GM19025 (cell line): ENCODE measurements around the gene SMAD3.

Source experiments
- ATAC-seq: cut with Tn5 transposase; IDR thresholded peaks from one replicate; pipeline ENCODE4 v1.9.1; 2021; ENCODE audit warnings: mild to moderate bottlenecking, low read depth, moderate library complexity; ENCODE audit not compliant: unreplicated experiment

The SMAD3 gene

DNA sequence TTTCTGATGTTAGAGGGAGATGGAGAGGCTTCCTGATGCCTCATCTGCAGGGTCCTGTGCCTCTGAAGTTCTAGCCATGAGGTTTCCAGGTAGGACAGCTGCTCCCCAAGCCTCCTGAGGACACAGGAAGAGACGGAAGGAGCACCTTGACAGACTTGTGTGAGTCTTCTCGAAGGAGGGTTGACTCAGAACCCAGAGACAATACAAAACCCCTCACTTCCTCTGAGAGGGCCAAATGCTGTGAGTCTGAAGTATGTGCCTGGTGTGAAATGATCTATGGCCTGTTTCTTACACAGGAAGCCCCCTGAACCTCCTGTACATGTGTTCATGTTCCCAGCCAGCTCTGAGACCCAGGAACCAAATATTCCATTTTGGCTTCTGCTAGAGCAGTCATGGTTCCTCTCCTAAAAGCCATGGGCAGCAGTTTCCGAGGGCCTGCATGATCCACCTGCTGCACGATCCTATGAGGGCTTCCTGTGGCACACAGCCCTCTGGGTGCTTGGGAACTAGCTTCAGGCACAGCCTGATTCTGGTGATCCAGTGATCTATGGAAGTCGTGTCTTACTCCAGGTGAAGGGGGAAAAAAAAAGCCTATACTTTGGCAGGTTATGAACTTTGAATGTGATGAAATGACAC, 126.9 kb downstream of the SMAD3 start:
- ATAC-seq = no peak

DNA sequence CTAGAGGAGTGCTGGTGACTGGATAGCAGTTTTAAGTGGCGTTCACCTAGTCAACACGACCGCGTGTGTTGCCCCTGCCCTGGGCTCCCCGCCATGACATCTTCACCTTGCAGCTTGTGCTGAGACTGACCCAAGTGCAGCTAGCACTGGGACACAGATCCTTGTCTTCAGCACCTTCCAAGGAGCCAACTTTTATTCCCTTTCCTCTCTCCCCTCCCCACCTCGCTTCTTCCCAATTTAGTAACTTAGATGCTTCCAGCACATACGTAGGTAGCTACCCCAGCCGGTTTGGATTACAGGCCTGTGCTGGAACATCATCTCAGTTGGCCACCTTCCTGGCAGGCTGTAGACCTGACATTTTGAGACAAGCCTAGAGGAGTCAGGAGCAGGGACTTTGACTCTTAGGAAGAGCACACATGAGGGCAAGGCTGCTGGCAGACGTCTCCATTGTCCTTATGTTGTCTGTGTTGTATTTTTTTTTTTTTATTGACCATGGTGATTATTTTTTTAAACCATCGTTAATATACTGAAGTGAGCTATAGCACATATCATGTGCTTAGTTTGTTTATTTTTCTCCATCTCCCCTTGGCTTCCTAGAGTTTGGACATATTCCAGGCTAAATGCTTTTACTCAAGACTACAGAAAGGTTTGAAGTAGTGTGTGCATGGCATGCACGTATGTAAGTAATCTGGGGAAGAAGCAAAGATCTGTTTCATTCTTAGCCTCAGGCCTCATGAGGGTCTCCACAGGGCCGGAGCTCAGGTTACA, 128.0 kb downstream of the SMAD3 start:
- no peak for ATAC-seq

DNA sequence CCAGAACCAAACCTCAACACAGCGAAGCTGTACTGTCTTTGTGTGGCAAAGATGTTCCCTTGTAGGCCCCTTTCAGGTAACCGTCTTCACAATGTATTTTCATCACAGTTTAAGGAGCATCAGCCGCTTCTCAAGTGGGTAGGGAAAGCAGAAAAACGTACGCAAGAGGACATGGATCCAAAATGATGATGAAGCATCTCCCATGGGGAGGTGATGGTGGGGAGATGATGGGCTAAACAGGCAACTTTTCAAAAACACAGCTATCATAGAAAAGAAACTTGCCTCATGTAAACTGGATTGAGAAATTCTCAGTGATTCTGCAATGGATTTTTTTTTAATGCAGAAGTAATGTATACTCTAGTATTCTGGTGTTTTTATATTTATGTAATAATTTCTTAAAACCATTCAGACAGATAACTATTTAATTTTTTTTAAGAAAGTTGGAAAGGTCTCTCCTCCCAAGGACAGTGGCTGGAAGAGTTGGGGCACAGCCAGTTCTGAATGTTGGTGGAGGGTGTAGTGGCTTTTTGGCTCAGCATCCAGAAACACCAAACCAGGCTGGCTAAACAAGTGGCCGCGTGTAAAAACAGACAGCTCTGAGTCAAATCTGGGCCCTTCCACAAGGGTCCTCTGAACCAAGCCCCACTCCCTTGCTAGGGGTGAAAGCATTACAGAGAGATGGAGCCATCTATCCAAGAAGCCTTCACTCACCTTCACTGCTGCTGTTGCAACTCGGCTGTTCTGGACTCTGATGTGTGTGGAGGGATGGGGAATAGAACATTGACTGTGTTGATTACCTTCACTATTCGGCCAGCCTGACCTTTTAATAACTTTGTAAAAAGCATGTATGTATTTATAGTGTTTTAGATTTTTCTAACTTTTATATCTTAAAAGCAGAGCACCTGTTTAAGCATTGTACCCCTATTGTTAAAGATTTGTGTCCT, 129.0 kb downstream of the SMAD3 start:
- no peak for ATAC-seq

DNA sequence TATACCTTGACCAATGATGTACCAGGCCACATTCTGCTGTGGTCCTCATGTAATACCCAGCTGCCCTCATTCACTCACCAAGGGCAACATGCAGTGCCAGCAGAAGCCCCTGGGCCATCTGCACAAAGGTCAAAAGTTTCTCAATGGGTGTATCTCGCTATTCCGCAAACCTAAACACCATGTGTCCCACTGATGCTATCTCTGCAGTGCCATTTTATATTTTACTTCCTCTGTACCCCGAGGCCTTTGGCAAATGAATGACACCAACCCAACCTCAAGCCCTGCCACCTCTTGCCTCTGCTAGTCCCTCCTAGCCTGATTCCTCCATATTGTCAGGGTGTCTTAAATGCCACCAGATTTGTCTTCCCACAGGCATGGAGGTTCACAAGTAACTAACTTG, 129.9 kb downstream of the SMAD3 start:
- no peak for ATAC-seq

DNA sequence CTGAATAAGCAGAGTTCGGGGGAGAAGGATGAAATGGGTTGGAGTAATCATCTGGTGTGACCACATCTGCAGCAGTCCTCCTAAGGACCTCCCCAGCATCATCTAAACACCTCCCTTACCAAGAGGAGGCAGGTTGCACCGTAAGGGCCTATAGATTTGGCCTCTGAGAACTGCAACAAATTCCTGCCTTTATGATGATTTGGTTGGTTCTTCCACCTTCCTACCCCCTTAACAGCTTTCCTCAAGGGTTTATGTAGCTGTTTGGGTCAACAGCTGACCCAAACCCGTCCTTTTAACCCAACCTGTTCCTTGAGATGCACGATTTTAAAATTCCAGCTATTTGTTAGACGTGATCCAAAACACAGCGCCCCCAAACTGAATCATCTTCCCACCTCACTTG, 130.8 kb downstream of the SMAD3 start:
- no peak for ATAC-seq

DNA sequence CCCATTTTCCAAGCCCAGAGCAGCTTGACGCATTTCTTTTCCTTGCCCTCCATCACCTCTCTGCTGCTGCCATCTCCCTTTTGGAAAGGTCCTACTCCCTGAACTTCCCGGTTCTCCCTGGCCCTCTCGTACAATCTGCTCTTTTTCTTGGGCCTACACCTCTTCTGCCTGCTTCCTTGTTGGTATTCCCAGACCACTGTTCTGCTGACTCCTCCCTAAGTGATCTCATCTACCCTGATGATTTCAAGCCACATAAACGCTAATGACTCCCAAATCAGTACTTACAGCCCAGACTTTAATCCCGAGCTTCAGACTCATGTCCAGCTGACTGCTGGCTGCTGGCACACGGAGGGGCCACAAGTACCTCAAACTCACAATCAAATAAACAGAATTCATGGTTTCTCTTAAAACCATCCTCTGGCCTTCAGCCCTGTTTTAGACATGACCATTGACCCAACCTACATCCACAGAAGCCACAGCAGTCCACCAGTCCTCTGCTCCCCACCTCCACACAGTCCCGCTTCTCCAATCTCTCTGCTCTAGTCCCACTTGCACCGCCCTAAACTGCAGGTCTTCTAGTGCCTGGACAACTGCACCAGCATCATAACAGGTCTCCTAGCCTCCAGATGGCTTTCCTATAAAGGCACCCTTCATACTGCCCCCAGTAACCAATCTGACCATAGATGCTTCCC, 131.4 kb downstream of the SMAD3 start:
- ATAC-seq = no peak

DNA sequence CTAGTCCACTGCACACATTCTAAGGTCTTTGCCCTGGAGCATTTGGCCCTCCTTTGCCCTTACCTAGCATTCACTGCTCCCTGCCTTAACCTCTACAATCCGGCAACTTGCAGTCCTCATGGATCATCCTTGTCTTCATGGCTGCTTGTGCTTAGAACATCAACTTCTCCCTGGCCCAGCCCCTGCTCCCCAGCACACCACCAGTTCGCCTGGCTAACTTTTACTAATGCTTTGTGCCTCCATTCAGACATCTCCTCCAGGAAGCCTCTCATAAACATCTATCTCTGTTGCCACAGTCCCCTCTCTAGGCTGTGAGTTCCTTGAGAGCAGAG, 131.9 kb downstream of the SMAD3 start:
- ATAC-seq = no peak

DNA sequence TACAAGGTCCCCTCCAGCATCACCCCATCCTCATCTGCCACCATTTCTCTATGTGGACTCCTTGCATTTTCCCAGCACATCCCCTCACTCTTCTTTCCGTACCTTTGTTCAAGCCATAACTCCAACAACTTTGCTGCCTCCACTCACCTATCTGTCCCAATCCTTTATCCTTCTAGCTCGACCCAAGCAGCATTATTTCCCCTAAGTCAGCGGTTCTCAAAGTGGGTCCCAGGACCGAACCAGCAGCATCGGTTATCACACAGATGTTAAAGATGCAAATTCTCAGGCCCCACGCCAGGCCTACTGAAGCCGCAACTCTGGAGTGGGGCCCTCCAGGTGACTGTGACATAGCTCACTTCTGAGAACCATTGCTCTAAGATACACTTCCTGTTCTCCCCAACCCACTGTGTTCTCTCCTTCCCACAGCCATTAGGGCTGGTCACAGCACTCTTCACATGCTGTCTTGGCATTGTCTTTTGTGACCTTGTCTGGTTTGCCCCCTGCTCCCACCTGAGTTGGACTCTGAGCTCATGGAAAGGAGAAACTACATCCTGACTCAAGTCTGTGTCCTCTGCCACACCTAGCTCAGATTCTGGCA, 132.9 kb downstream of the SMAD3 start:
- ATAC-seq = no peak

DNA sequence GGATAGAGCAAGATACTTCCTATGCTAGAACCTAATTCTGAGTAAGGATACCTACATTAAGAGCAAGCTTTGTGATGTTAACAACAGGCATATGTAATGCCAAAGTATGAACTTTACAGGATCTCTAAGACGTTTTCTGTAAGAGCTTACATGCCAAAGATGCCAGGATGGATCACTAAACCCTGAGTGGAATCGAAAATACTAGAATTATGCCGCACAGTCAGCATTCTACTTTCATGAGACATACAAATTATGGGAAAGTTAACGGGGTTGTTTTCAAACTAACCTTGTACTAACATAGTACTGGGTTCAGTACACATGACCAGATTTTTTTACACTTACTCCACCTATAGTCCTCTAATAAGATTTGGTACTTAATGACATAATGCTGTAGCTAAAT, 134.0 kb downstream of the SMAD3 start:
- no peak for ATAC-seq

DNA sequence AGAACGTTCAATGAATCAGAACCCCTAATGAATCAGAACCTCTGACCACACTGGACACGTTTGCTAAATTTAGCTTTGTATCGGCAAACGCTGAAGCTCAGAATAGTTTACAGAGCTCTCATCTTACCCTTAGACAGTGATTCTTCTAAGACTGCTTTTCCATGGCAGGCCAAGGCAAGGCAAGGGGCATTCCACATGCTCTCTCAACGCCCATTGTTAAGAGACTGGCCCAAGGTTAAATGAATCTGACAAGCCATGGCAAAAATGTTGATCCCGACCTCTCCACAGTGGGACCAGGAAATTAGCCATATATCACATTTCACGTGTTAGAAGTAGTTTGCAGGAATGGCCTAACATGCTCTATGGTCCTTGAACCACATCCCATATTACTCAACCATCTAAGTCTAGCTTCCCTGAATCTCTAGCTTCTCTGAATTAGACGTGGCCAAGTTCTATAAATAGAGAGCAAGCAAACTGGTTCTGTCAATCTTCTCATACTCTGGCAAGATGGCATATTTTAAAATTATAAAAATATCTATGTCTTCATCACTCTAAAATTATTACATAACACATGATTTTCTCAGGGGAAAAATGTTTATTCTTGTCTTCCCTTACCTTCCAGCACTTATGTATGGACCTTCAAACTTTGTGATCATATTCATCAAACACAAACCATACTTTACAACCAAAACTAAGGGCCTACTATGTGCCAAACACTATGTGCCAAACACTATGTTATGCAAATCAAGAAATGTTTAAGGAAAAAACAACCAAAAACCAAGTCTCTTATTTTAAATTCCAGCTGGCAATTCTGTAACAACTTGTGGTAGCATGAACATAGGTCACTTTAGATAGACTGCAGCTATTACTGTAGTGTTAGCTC, 134.7 kb downstream of the SMAD3 start:
- no peak for ATAC-seq

DNA sequence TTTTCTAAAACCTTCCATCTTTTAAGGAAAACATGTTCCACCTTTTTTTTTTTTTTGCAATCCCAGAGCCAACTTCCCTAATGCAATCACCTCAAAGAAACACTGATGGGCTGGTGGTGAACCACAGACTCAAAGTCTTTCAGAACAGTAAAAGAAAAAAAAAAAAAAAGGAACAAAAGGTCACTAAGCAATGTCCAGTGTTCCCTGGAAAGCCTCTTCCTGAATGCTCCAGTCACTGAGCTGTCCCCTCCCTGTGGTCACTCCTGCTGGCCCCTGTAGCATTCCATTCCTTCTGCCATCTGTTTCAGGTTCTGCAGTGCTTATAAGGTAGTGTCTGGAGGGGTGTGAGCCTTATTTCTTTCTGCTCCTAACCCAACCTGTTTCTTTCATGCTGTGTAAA, 135.7 kb downstream of the SMAD3 start:
- no peak for ATAC-seq

DNA sequence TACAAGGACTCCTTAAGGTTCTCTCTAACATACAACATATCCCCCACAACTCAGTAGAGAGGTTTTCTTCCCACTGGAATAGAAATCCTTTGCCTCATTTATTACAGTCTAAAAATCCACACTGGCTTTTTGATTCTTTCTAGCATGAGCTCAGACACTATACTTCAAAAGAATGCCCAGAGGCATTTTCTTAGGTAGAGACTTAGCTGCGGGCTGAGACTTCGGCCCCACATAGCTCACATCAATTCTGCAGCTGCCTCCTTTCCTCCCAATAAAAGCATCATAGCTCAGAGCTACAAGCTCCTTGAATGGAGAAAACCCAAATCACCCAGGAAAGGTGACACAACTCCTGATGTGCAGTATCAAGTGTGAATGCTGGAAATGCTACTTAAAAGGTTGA, 136.7 kb downstream of the SMAD3 start:
- ATAC-seq = no peak

DNA sequence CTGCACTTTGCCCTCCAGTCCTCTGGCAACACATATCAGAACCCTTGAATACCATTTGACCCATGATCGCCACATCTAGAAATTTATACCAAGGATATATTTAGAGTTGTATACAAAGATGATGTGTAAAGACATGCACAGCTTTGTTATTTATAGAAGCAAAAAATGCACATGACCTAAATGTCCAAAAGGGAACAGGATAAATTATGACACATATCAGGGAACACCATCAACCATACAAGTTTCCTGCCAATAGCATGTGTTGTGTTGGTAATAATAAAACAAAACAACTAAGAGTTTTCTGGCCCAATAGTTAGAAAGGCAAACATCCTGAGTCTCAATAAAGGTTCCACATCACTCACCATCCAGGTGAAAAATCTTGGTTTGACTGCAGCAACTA, 137.6 kb downstream of the SMAD3 start:
- ATAC-seq = no peak

DNA sequence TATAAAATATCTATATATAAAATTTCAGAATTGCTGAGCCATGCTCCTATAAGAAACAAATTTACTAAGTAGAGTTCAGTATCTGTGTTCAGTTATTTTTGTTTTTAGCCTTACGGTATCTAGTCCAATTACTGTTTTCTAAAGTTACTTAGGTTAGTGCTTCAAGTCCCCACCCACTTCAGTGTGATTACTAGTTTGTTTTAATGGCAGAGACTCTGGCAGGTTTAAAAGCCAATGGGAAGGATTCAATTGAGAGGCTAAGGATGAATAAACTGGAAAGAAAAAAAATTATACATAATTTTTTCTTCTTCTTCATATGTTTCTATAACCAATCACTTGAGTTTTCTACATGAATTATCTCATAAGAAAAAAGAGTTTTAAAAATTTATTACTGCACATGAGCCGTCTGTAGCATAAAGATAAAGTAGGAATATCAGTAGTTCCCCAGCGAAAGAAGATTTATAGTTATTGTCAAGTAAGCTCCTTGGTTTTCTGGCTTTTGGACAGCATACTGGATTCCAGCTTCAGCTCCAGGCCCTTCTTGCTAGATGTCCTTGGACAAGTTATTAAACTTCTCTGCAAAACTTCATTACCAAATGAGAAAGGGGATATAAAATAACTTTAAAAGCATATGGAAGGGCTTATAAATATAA, 142.3 kb downstream of the SMAD3 start:
- no peak for ATAC-seq

DNA sequence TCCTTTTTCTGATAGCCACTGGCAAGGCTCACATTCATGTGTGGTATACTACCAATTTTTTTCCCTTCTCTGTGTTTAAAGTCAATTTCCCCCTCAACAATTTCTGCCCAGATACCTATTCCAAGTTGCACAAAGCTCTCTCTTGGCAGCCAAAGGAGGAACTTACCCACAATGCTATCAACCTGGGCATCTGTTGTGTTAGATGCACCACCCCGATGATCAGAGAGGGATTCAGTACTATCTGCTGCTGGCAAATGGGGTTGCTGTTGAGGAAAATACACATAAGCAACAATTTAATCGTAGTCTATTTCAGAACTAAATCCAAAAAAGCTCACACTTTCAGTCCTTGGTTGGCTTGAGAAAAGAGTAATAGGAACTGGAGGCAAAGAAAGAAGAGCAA, 143.0 kb downstream of the SMAD3 start:
- ATAC-seq = no peak

DNA sequence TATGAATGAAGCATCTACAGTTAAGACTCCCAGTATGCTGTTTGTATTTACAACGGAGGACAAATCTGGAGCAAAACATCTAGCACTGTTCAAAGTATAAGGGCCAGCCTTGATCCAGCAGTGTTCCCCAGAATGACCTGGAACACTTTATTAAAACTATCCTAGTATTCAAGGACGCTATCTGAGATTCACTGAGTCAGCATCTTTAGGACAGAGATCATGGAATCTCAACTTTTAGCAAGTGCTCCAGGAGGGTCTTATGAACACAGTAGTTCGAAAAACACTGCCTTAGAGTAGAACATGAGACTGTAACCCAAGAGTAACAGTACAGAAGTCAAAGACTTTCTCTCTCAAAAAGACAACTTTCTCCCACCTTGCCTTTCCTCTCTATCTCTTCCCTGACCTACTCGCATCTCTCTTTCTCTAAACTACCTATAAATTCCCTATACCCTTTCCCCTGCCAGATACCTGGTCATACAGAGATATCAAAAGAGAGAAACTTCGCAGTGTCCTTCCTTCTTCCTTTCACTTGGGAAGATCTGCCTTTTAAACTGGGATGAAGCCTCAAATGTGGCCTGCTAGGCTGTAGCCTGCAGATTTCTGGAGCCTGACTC, 145.3 kb downstream of the SMAD3 start:
- no peak for ATAC-seq

DNA sequence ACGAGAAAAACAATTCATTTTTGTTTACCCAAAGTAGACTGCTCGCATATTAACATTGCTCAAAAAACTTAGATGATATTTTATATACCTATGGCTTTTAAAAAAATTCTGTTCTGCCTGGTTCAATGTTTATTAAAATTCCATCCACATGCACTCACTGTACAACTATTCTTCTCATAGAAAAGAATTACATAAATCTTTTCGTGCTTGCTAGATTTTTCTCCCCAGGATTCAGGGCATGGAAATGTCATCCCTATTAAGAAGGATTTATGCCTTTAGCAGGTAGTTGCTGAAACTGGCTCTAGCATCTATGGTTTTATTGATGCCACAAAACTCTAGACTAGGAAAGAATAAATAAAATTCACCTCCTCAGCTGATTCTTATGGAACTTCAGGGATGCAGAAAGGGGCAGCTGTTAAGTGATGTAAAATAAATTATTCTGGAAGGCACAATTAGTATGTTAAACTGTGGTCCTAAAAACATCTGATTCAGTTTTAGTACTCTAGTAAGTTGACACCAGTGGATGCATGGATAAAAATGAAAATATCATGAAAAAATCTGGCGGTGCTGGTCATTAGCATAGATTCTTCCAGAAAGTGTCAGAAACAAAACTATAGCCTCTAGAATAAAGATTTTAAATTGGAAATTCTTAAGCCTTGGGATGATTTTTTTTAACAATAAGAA, 147.4 kb downstream of the SMAD3 start:
- ATAC-seq = no peak

DNA sequence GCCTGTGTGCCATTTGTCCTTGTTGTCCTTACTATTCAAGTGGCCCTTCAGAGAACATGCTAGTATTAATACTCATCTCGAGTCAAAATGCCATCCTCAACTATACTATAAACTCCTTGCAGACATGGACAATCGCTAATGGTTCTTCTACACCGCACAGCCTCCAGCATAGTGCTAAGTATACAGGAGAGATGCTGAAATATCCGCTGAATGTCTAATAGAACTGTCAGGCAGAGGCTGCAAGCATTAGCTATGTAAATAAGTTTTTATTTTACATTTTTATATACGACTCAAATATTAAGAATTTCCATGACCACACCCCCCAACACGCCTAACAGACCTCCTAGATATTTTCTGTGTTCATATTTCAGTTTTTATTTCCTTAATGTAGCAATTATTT, 149.7 kb downstream of the SMAD3 start:
- no peak for ATAC-seq
